T-helper 22 cell (primary cell): ENCODE data around the gene TRIM47.

Experiments
- DNase-seq: peaks from one replicate; pipeline ENCODE4 v3.0.0-alpha.2; 2020; ENCODE audit warnings: low read depth

Gene TRIM47

GRCh38 chr17:75878174-75878998, at the start of gene TRIM47:
TRIM47 (minus strand) TSS chr17:75878581; CDS start chr17:75878548, 33 bp downstream.
- DNase-seq: no peak

- no peak for DNase-seq
These were observed 49.0 kb upstream of the TRIM47 start for GRCh38 chr17:75927286-75927922.

GRCh38 chr17:75926456-75926855, 48.1 kb upstream of the TRIM47 start:
- no peak for DNase-seq

GRCh38 chr17:75925912-75926311, 47.5 kb upstream of the TRIM47 start:
- DNase-seq: no peak

- no peak for DNase-seq
These were observed 46.7 kb upstream of the TRIM47 start for GRCh38 chr17:75925103-75925502.

- no peak for DNase-seq
These were observed 44.8 kb upstream of the TRIM47 start for GRCh38 chr17:75922963-75923874.

- no peak for DNase-seq
These were observed 44.0 kb upstream of the TRIM47 start for GRCh38 chr17:75922173-75922961.

GRCh38 chr17:75921596-75921995, 43.2 kb upstream of the TRIM47 start:
- no peak for DNase-seq

- no peak for DNase-seq
These were observed 41.7 kb upstream of the TRIM47 start for GRCh38 chr17:75920045-75920560.

GRCh38 chr17:75919611-75920010, 41.2 kb upstream of the TRIM47 start:
- no peak for DNase-seq

- DNase-seq: no peak
These were observed 39.6 kb upstream of the TRIM47 start for GRCh38 chr17:75917917-75918445.

- DNase-seq: no peak
These were observed 38.9 kb upstream of the TRIM47 start for GRCh38 chr17:75917141-75917916.

GRCh38 chr17:75915268-75915667, 36.9 kb upstream of the TRIM47 start:
- DNase-seq: no peak

- DNase-seq: no peak
These were observed 36.4 kb upstream of the TRIM47 start for GRCh38 chr17:75914643-75915267.

- no peak for DNase-seq
These were observed 35.3 kb upstream of the TRIM47 start for GRCh38 chr17:75913537-75914210.

GRCh38 chr17:75910699-75911098, 32.3 kb upstream of the TRIM47 start:
- no peak for DNase-seq

- no peak for DNase-seq
These were observed 31.5 kb upstream of the TRIM47 start for GRCh38 chr17:75909812-75910274.

GRCh38 chr17:75909051-75909811, 30.9 kb upstream of the TRIM47 start:
- DNase-seq: no peak
